Keratinocyte (primary cell): ENCODE results near the gene SYT1. TPM values are rescaled to one million over a fixed set of nuclear protein-coding genes. Genes with fewer than 3 reads are reported as not detected.

Experiments used
- DNase-seq: peaks from one replicate; pipeline ENCODE4 v3.0.0-alpha.2; 2011; ENCODE audit warnings: low read depth, missing footprints, low spot score
- FAIRE-seq: peaks from 2 replicates; lab custom pipeline; 2011; peaks lifted over from hg19 to GRCh38; lab: Jason Lieb, UNC
- H2AFZ ChIP-seq: 2 replicates; pipeline ENCODE4 v1.6.0; 2012; ENCODE audit warnings: low read length, control low read depth, inconsistent platforms; ENCODE audit not compliant: control insufficient read depth
- H3K27ac ChIP-seq: 2 replicates; pipeline ENCODE4 v1.5.1; 2011; ENCODE audit warnings: low read length; ENCODE audit not compliant: control insufficient read depth, insufficient read depth
- H3K27me3 ChIP-seq: 3 replicates; pipeline ENCODE4 v1.6.0; 2011; ENCODE audit warnings: low read length; ENCODE audit not compliant: control insufficient read depth, insufficient read depth; ENCODE audit errors: extremely low read depth
- H3K36me3 ChIP-seq, 2 experiments: 2 replicates in 1 of 2; 3 replicates in 1 of 2; pipeline ENCODE4 v1.5.1; 2011; ENCODE audit warnings: low read length in 2 of 2, mild to moderate bottlenecking in 1 of 2; ENCODE audit not compliant: control insufficient read depth in 2 of 2, insufficient read depth in 2 of 2; ENCODE audit errors: extremely low read depth in 1 of 2
- H3K4me1 ChIP-seq: 3 replicates; pipeline ENCODE4 v1.5.1; 2011; ENCODE audit warnings: low read length; ENCODE audit not compliant: control insufficient read depth, insufficient read depth; ENCODE audit errors: extremely low read depth
- H3K4me2 ChIP-seq: 3 replicates; pipeline ENCODE4 v1.6.0; 2011; ENCODE audit warnings: low read depth, low read length; ENCODE audit not compliant: control insufficient read depth, insufficient read depth; ENCODE audit errors: extremely low read depth
- H3K4me3 ChIP-seq, 3 experiments: fragments of 200-600 bp in 1 of 3; sonication (generic) in 1 of 3; 2 replicates in 2 of 3; 3 replicates in 1 of 3; pipeline ENCODE4 v1.5.1; 2011 to 2016; ENCODE audit warnings: low read length in 3 of 3, mild to moderate bottlenecking in 3 of 3, control low read depth in 2 of 3, inconsistent platforms in 1 of 3, low read depth in 1 of 3, mixed read lengths in 1 of 3, mixed run types in 1 of 3, moderate library complexity in 1 of 3; ENCODE audit not compliant: control insufficient read depth in 2 of 3, insufficient read depth in 2 of 3; ENCODE audit errors: extremely low read depth in 1 of 3
- H3K79me2 ChIP-seq: 2 replicates; pipeline ENCODE4 v1.6.0; 2012; ENCODE audit warnings: low read length; ENCODE audit not compliant: control insufficient read depth, insufficient read depth
- H3K9ac ChIP-seq: 3 replicates; pipeline ENCODE4 v1.6.0; 2011; ENCODE audit warnings: low read length; ENCODE audit not compliant: control insufficient read depth, insufficient read depth; ENCODE audit errors: extremely low read depth
- H3K9me1 ChIP-seq: 3 replicates; pipeline ENCODE4 v1.6.0; 2011; ENCODE audit warnings: low read length; ENCODE audit not compliant: control insufficient read depth, insufficient read depth; ENCODE audit errors: extremely low read depth
- H3K9me3 ChIP-seq: 2 replicates; pipeline ENCODE4 v1.5.1; 2012; ENCODE audit warnings: low read depth, low read length; ENCODE audit not compliant: control insufficient read depth
- H4K20me1 ChIP-seq: 3 replicates; pipeline ENCODE4 v1.6.0; 2011; ENCODE audit warnings: low read length; ENCODE audit not compliant: control insufficient read depth, insufficient read depth; ENCODE audit errors: extremely low read depth
- EZH2 ChIP-seq: IDR thresholded peaks from one replicate; pipeline ENCODE4 v1.6.1; 2012; ENCODE audit warnings: inconsistent platforms, mild to moderate bottlenecking, low read length, moderate library complexity
- dilution Hi-C: fragments of 300-500 bp; cut with MboI; formaldehyde crosslinking; loops from one replicate; pipeline ENCODE4 v1.7.0; 2020; ENCODE audit warnings: low sequenced_read_pairs; ENCODE audit not compliant: extremely low pct_ligation_motif_present
- polyA plus RNA-seq, 5 experiments: library from polyadenylated mRNA; depleted of rRNA in 3 of 5; stranded (reverse) in 3 of 5; stranded (forward) in 1 of 5; unstranded in 1 of 5; fragments of >200 nt; gene quantifications; 1 replicate in 1 of 5; 2 replicates in 3 of 5; 3 replicates in 1 of 5; pipeline versions ENCODE4 v1.2.1 to v1.2.3, GENCODE V29; 2011 to 2012; ENCODE audit warnings: missing spikeins in 2 of 5, low read depth in 1 of 5, low replicate concordance in 1 of 5
- TF ChIP-seq, protein P1 (sequence below), 3 experiments: IDR thresholded peaks in 1 of 3; conservative IDR thresholded peaks in 1 of 3; optimal IDR thresholded peaks in 1 of 3; 2 replicates in 2 of 3; 3 replicates in 1 of 3; pipeline versions ENCODE3 to v1.5.1; 2011; ENCODE audit warnings: low read length in 3 of 3, mild to moderate bottlenecking in 3 of 3, moderate library complexity in 2 of 3, control low read depth in 1 of 3, inconsistent platforms in 1 of 3; ENCODE audit not compliant: insufficient read depth in 2 of 3; ENCODE audit errors: extremely low read depth in 1 of 3

Gene SYT1
- polyA plus RNA-seq, 1 donor (not counting 4 experiments of a cell fraction or from before 2014, with no cell fraction given), result 6.1 TPM

DNA sequence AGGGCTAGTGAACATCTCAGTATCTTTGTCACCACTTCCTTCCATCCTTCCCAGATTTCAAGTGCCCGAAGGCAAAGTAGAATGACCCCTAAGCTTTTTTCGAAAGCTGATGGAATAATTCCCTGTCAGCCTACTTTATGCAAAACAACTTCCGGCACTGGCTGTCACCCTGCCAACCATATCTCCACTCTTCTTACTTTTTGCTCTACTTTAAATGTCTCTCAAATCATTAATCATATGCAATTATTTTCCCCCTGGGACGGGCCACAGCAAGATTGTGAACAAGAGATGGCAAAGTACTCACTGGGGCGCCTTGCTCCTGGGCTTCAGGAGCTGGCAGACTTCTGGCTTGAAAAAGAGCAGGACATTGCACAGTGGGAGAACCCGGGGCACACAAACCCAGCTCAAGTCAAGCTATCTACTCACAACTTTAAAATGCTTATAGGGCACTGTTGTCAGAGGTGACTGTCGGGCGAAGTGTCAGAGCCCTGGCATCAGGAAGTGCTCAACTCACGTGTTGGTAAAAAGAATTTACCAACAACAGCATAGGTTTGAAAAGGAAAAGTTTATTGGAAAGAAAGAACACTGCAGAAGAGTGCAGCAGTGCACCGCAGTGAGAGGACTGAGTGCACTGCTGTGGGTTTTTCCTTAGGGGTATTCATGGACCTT is 452.7 kb downstream of the SYT1 start:
- TF ChIP-seq, protein P1, sequence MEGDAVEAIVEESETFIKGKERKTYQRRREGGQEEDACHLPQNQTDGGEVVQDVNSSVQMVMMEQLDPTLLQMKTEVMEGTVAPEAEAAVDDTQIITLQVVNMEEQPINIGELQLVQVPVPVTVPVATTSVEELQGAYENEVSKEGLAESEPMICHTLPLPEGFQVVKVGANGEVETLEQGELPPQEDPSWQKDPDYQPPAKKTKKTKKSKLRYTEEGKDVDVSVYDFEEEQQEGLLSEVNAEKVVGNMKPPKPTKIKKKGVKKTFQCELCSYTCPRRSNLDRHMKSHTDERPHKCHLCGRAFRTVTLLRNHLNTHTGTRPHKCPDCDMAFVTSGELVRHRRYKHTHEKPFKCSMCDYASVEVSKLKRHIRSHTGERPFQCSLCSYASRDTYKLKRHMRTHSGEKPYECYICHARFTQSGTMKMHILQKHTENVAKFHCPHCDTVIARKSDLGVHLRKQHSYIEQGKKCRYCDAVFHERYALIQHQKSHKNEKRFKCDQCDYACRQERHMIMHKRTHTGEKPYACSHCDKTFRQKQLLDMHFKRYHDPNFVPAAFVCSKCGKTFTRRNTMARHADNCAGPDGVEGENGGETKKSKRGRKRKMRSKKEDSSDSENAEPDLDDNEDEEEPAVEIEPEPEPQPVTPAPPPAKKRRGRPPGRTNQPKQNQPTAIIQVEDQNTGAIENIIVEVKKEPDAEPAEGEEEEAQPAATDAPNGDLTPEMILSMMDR (optimal IDR thresholded peaks at IDR 0.05 in 1 of 3, IDR thresholded peaks at IDR 0.05 in 1 of 3, conservative IDR thresholded peaks at IDR 0.05 in 1 of 3; ENCODE audit: extremely low read depth in 1 of 3, insufficient read depth in 2 of 3, low read length in 3 of 3), result no peak
- no peak for TF ChIP-seq EZH2
- no peak for FAIRE-seq
- no peak overlapping the region for H3K4me2 ChIP-seq
- no peaks in the 10 kb centered on the region for H3K79me2 ChIP-seq
- DNase-seq, result no peak
- no peaks in the 10 kb centered on the region for H3K27me3 ChIP-seq
- no peak overlapping the region for H3K4me3 ChIP-seq
- no peaks in the 10 kb centered on the region for H3K36me3 ChIP-seq
- H3K4me1 ChIP-seq, result no peaks in the 10 kb centered on the region
- H4K20me1 ChIP-seq, result no peaks in the 10 kb centered on the region
- no peaks in the 10 kb centered on the region for H3K9me1 ChIP-seq
- no peak overlapping the region for H3K9ac ChIP-seq
- no peak overlapping the region for H2AFZ ChIP-seq
- no peaks in the 10 kb centered on the region for H3K9me3 ChIP-seq
- H3K27ac ChIP-seq, result no peak overlapping the region
- dilution Hi-C loops, result no loop called here

DNA sequence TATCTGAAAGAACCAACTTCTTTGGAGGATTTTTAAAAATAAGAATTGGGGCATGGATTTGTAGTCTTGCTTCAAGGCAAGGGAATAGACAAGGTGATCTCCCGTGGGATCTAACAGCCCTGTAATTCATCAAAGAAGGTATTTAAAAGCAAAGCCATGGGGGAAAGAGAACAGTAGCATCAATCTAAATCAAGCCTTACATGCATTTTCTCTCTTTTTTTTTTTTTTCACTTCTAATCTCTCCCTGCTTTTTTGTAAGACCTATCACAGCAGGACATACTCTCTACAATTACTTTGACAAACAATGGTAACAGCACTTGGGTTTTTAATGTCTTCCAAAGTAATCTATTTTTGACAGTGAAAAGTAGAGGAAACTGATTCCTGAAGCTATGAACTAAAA is 458.3 kb downstream of the SYT1 start:
- Histone ChIP-seq H3K9ac (no peak overlapping the region), H3K36me3 (no peaks in the 10 kb centered on the region), H3K4me2 (no peak overlapping the region), H4K20me1 (no peaks in the 10 kb centered on the region), H3K27ac (no peak overlapping the region), H3K4me1 (no peaks in the 10 kb centered on the region), H3K9me3 (no peaks in the 10 kb centered on the region), H3K9me1 (no peaks in the 10 kb centered on the region), H2AFZ (no peak overlapping the region), H3K4me3 (no peak overlapping the region), H3K27me3 (no peaks in the 10 kb centered on the region), H3K79me2 (no peaks in the 10 kb centered on the region)
- no peak for DNase-seq
- no peak for TF ChIP-seq EZH2
- TF ChIP-seq, protein P1 (optimal IDR thresholded peaks at IDR 0.05 in 1 of 3, IDR thresholded peaks at IDR 0.05 in 1 of 3, conservative IDR thresholded peaks at IDR 0.05 in 1 of 3; ENCODE audit: extremely low read depth in 1 of 3, insufficient read depth in 2 of 3, low read length in 3 of 3), result no peak
- no peak for FAIRE-seq
- dilution Hi-C loops, result no loop called here
